Measurements from ENCODE around the gene MYH6. TPM values are rescaled to one million over a fixed set of nuclear protein-coding genes. Genes with fewer than 3 reads are reported as not detected.

Gene MYH6
- total RNA-seq, 1 experiment from 2014 or later: not detected

DNA sequence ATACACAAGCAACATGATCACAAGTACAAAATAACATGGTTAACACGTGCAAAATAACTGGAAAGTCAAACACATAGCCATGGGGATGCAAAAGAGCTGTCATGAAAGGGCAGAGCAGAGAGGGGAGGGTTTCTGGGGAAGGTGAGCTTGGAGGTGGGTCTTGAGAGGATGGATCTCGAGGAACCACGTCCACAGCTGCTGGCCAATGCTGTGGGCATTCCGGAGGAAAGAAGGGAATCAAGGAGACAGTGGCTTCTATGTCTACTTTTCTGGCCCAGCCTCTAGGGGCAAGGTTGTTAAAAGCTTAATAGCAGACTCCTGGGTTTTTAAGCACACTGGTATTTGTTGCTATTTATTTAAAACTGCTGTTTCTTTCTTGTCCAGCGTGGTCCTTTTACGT, 35.8 kb upstream of the MYH6 start:
- BruUV-seq (replicated peaks): no TSS peak
- POLR2A ChIA-PET: interaction anchor here (0.6 kb wide), 1 partner anchor 36 kb away, joined by 5 read pairs; no protein-coding TSS in a partner anchor

GRCh38 chr14:23443411-23443812, 35.3 kb upstream of the MYH6 start:
- POLR2A ChIA-PET: no interaction called here
- in situ Hi-C loops (cut with HindIII; ENCODE audit: low pct_unique_long_range_greater_than_20kb, low sequenced_read_pairs): no loop called here
- ATAC-seq: no peak

More for the DNA sequence above, 35.8 kb upstream of the MYH6 start:
- Histone ChIP-seq H3K36me3 (ENCODE audit: control insufficient read depth, insufficient read depth, low read length) (no peaks in the 10 kb centered on the region), H3K4me3 (ENCODE audit: low read depth in 2 of 2, low read length in 2 of 2) (no peak overlapping the region), H3K9me3 (ENCODE audit: control insufficient read depth, insufficient read depth, low read depth, low read length) (no peaks in the 10 kb centered on the region), H3K4me1 (ENCODE audit: control insufficient read depth, insufficient read depth, low read length) (no peaks in the 10 kb centered on the region), H3K27ac (ENCODE audit: low read length) (no peak overlapping the region), H3K27me3 (ENCODE audit: control insufficient read depth, insufficient read depth, low read length) (no peaks in the 10 kb centered on the region; the same call in 1 of the 2 replicates)
- ATAC-seq (no peak), DNase-seq (ENCODE audit: low read depth, low spot score) (no peak)
- intact Hi-C loops (cut with micrococcal nuclease; ENCODE audit: unreplicated experiment) (loop anchor here (10.0 kb wide), 1 partner anchor 119 kb away; the partner anchor contains the start of gene PABPN1), in situ Hi-C loops (cut with HindIII; ENCODE audit: low pct_unique_long_range_greater_than_20kb, low sequenced_read_pairs) (no loop called here)
- CTCF ChIA-PET: interaction anchor here (0.8 kb wide), 1 partner anchor 35 kb away, joined by 3 read pairs; no protein-coding TSS in a partner anchor
- TF ChIP-seq, protein P1, sequence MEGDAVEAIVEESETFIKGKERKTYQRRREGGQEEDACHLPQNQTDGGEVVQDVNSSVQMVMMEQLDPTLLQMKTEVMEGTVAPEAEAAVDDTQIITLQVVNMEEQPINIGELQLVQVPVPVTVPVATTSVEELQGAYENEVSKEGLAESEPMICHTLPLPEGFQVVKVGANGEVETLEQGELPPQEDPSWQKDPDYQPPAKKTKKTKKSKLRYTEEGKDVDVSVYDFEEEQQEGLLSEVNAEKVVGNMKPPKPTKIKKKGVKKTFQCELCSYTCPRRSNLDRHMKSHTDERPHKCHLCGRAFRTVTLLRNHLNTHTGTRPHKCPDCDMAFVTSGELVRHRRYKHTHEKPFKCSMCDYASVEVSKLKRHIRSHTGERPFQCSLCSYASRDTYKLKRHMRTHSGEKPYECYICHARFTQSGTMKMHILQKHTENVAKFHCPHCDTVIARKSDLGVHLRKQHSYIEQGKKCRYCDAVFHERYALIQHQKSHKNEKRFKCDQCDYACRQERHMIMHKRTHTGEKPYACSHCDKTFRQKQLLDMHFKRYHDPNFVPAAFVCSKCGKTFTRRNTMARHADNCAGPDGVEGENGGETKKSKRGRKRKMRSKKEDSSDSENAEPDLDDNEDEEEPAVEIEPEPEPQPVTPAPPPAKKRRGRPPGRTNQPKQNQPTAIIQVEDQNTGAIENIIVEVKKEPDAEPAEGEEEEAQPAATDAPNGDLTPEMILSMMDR (IDR thresholded peaks at IDR 0.05): no peak
- TF ChIP-seq, protein P2, sequence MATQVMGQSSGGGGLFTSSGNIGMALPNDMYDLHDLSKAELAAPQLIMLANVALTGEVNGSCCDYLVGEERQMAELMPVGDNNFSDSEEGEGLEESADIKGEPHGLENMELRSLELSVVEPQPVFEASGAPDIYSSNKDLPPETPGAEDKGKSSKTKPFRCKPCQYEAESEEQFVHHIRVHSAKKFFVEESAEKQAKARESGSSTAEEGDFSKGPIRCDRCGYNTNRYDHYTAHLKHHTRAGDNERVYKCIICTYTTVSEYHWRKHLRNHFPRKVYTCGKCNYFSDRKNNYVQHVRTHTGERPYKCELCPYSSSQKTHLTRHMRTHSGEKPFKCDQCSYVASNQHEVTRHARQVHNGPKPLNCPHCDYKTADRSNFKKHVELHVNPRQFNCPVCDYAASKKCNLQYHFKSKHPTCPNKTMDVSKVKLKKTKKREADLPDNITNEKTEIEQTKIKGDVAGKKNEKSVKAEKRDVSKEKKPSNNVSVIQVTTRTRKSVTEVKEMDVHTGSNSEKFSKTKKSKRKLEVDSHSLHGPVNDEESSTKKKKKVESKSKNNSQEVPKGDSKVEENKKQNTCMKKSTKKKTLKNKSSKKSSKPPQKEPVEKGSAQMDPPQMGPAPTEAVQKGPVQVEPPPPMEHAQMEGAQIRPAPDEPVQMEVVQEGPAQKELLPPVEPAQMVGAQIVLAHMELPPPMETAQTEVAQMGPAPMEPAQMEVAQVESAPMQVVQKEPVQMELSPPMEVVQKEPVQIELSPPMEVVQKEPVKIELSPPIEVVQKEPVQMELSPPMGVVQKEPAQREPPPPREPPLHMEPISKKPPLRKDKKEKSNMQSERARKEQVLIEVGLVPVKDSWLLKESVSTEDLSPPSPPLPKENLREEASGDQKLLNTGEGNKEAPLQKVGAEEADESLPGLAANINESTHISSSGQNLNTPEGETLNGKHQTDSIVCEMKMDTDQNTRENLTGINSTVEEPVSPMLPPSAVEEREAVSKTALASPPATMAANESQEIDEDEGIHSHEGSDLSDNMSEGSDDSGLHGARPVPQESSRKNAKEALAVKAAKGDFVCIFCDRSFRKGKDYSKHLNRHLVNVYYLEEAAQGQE (IDR thresholded peaks at IDR 0.05; ENCODE audit: insufficient read depth in 1 of 2, low read depth in 2 of 2, low read length in 1 of 2): no peak
- TF ChIP-seq POLR2AphosphoS5 (IDR thresholded peaks at IDR 0.05; ENCODE audit: low read depth, low read length) (no peak), TCF7L2 (IDR thresholded peaks at IDR 0.05; ENCODE audit: low read depth, low read length) (no peak), SIN3A (IDR thresholded peaks at IDR 0.05; ENCODE audit: borderline replicate concordance, insufficient read depth, low read depth, low read length) (no peak)

More at GRCh38 chr14:23443411-23443812, 35.3 kb upstream of the MYH6 start:
- Histone ChIP-seq H3K27me3 (ENCODE audit: control insufficient read depth, insufficient read depth, low read length) (no peaks in the 10 kb centered on the region), H3K36me3 (ENCODE audit: control insufficient read depth, insufficient read depth, low read length) (no peaks in the 10 kb centered on the region), H3K9me3 (ENCODE audit: control insufficient read depth, insufficient read depth, low read depth, low read length) (no peaks in the 10 kb centered on the region), H3K27ac (ENCODE audit: low read length) (no peak overlapping the region), H3K4me3 (ENCODE audit: low read depth in 2 of 2, low read length in 2 of 2) (no peak overlapping the region), H3K4me1 (ENCODE audit: control insufficient read depth, insufficient read depth, low read length) (no peaks in the 10 kb centered on the region)
- intact Hi-C loops (cut with micrococcal nuclease; ENCODE audit: unreplicated experiment): loop anchor here (10.0 kb wide), 1 partner anchor 119 kb away; the partner anchor contains the start of gene PABPN1
- no peak for TF ChIP-seq SIN3A (IDR thresholded peaks at IDR 0.05; ENCODE audit: borderline replicate concordance, insufficient read depth, low read depth, low read length)
- TF ChIP-seq, protein P1 (IDR thresholded peaks at IDR 0.05): no peak
- BruUV-seq (replicated peaks): no TSS peak
- no peak for DNase-seq (ENCODE audit: low read depth, low spot score)
- CTCF ChIA-PET: no interaction called here
